H1 (cell line): ENCODE data around the gene FBXO34. TPM values are rescaled to one million over a fixed set of nuclear protein-coding genes. Genes with fewer than 3 reads are reported as not detected.

Source experiments
- POLR2A ChIP-seq, 2 experiments: IDR thresholded peaks; 1 replicate in 1 of 2; 2 replicates in 1 of 2; pipeline ENCODE4 v1.6.1; 2011; ENCODE audit warnings: low read depth in 2 of 2, low read length in 2 of 2, mild to moderate bottlenecking in 2 of 2; ENCODE audit errors: control extremely low read depth in 1 of 2
- SIN3A ChIP-seq, 2 experiments: IDR thresholded peaks in 1 of 2; conservative IDR thresholded peaks in 1 of 2; 2 replicates each; pipeline ENCODE4 v1.6.1; 2011 to 2012; ENCODE audit warnings: low read length in 2 of 2, improper control_type of control experiment in 1 of 2, low read depth in 1 of 2, mild to moderate bottlenecking in 1 of 2
- SP2 ChIP-seq: IDR thresholded peaks from 2 replicates; pipeline ENCODE4 v1.6.1; 2012; ENCODE audit warnings: mild to moderate bottlenecking, low read length, inconsistent platforms
- polyA plus RNA-seq, 7 experiments: library from polyadenylated mRNA; depleted of rRNA in 3 of 7; stranded (reverse) in 5 of 7; unstranded in 2 of 7; fragments of >200 nt in 5 of 7; fragments of 200-250 nt in 2 of 7; gene quantifications; 1 replicate in 5 of 7; 2 replicates in 1 of 7; 4 replicates in 1 of 7; pipeline versions ENCODE4 v1.2.1 to v1.2.3, GENCODE V29; 2011 to 2013; ENCODE audit warnings: missing spikeins in 2 of 7, mixed read lengths in 2 of 7
- small RNA-seq: library from polyadenylated mRNA; stranded (forward); fragments of <200 nt; extraction: miRNeasy Mini kit (QIAGEN cat#:217004); gene quantifications from one replicate; pipeline ENCODE3, GENCODE V24; 2013; ENCODE audit not compliant: insufficient read depth
- total RNA-seq: library from RNA; stranded (reverse); fragmentation: NEBNext Ultra II Directional; extraction: Animal tissue kit (Norgen Biotek cat#: 25700); gene quantifications from 2 replicates; pipeline ENCODE4 v1.2.1, GENCODE V29; 2021
- TF ChIP-seq, protein P1 (sequence below): IDR thresholded peaks from 2 replicates; pipeline ENCODE4 v1.6.1; 2012; ENCODE audit warnings: low read length, inconsistent platforms
- TF ChIP-seq, protein P2 (sequence below): IDR thresholded peaks from 2 replicates; pipeline ENCODE4 v1.6.1; 2011; ENCODE audit warnings: low read depth, mild to moderate bottlenecking, low read length; ENCODE audit not compliant: insufficient read depth
- TF ChIP-seq, protein P3 (sequence below), 3 experiments: IDR thresholded peaks; 1 replicate in 2 of 3; 2 replicates in 1 of 3; pipeline versions ENCODE4 v1.5.1 to v1.6.1; 2011; ENCODE audit warnings: low read length in 3 of 3, mild to moderate bottlenecking in 3 of 3, inconsistent platforms in 2 of 3, low read depth in 1 of 3, moderate library complexity in 1 of 3; ENCODE audit not compliant: insufficient read depth in 1 of 3; ENCODE audit errors: control extremely low read depth in 1 of 3

The FBXO34 gene
- total and polyA plus RNA-seq, 2 of the 8 experiments (the other 6 are each of a cell fraction or from before 2014, with no cell fraction given): 7.0 to 14.4 TPM

DNA sequence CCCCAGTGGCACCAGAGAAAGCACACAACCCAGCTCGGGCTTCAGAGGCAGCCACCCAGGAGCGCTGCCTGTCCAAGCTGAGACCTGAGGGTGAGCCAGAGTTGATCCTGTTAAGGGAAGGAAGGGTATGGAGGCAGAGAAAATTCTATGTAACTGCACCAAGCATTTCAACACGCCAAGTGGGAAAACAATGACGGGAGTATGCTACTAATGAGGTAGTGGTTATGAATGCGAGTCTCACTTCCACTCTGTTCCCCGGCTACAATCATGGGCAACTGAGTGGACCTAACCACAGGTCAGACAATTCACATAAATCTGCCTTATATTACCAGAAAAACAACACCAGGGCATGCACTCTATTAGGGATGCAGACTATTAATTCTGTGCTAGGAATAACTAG is 130.5 kb downstream of the FBXO34 start (continued):
- TF ChIP-seq, protein P1, sequence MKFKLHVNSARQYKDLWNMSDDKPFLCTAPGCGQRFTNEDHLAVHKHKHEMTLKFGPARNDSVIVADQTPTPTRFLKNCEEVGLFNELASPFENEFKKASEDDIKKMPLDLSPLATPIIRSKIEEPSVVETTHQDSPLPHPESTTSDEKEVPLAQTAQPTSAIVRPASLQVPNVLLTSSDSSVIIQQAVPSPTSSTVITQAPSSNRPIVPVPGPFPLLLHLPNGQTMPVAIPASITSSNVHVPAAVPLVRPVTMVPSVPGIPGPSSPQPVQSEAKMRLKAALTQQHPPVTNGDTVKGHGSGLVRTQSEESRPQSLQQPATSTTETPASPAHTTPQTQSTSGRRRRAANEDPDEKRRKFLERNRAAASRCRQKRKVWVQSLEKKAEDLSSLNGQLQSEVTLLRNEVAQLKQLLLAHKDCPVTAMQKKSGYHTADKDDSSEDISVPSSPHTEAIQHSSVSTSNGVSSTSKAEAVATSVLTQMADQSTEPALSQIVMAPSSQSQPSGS: no peak
- TF ChIP-seq POLR2A (IDR thresholded peaks at IDR 0.05; ENCODE audit: control extremely low read depth in 1 of 2, low read depth in 2 of 2, low read length in 2 of 2) (no peak), SP2 (no peak), SIN3A (conservative IDR thresholded peaks at IDR 0.05 in 1 of 2, IDR thresholded peaks at IDR 0.05 in 1 of 2; ENCODE audit: low read depth in 1 of 2, low read length in 2 of 2) (no peak)
- TF ChIP-seq, protein P2, sequence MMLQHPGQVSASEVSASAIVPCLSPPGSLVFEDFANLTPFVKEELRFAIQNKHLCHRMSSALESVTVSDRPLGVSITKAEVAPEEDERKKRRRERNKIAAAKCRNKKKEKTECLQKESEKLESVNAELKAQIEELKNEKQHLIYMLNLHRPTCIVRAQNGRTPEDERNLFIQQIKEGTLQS: no peak
- TF ChIP-seq, protein P3, sequence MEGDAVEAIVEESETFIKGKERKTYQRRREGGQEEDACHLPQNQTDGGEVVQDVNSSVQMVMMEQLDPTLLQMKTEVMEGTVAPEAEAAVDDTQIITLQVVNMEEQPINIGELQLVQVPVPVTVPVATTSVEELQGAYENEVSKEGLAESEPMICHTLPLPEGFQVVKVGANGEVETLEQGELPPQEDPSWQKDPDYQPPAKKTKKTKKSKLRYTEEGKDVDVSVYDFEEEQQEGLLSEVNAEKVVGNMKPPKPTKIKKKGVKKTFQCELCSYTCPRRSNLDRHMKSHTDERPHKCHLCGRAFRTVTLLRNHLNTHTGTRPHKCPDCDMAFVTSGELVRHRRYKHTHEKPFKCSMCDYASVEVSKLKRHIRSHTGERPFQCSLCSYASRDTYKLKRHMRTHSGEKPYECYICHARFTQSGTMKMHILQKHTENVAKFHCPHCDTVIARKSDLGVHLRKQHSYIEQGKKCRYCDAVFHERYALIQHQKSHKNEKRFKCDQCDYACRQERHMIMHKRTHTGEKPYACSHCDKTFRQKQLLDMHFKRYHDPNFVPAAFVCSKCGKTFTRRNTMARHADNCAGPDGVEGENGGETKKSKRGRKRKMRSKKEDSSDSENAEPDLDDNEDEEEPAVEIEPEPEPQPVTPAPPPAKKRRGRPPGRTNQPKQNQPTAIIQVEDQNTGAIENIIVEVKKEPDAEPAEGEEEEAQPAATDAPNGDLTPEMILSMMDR (IDR thresholded peaks at IDR 0.05; ENCODE audit: control extremely low read depth in 1 of 3, insufficient read depth in 1 of 3, low read depth in 1 of 3, low read length in 3 of 3): no peak

Small RNAs within 50 kb of the gene (small RNA-seq; reads per million reads assigned to genes)
- not detected for gene AL356801.1

Other genes starting within 250 kb of the FBXO34 start
- gene WDHD1, start 244.3 kb upstream of the FBXO34 start, total RNA-seq: 79.9 and 87.9 TPM in 2 replicates
- gene WDHD1, start 244.3 kb upstream of the FBXO34 start, polyA plus RNA-seq (2011; rRNA removed): 10.5 and 17.8 TPM in 2 replicates
- 24.8 and 31.5 TPM in 2 replicates for gene SOCS4, start 244.2 kb upstream of the FBXO34 start, total RNA-seq
- 4.2 and 5.5 TPM in 2 replicates for gene SOCS4, start 244.2 kb upstream of the FBXO34 start, polyA plus RNA-seq (2011; rRNA removed)
- 111 and 113 TPM in 2 replicates for gene MAPK1IP1L, start 219.8 kb upstream of the FBXO34 start, total RNA-seq
- gene MAPK1IP1L, start 219.8 kb upstream of the FBXO34 start, polyA plus RNA-seq (2011; rRNA removed): 228 and 309 TPM in 2 replicates
- gene LGALS3, start 142.2 kb upstream of the FBXO34 start, total RNA-seq: 8.8 and 9.7 TPM in 2 replicates
- gene LGALS3, start 142.2 kb upstream of the FBXO34 start, polyA plus RNA-seq (2011; rRNA removed): 12.8 and 14.5 TPM in 2 replicates
- 150 and 155 TPM in 2 replicates for gene DLGAP5, start 79.8 kb upstream of the FBXO34 start, total RNA-seq
- 9.1 and 16.9 TPM in 2 replicates for gene DLGAP5, start 79.8 kb upstream of the FBXO34 start, polyA plus RNA-seq (2011; rRNA removed)
- 10.8 and 12.2 TPM in 2 replicates for gene ATG14, start 140.4 kb downstream of the FBXO34 start, total RNA-seq
- 4.0 and 4.9 TPM in 2 replicates for gene ATG14, start 140.4 kb downstream of the FBXO34 start, polyA plus RNA-seq (2011; rRNA removed)
- gene TBPL2, start 169.2 kb downstream of the FBXO34 start, total RNA-seq: not detected in 2 replicates
- gene TBPL2, start 169.2 kb downstream of the FBXO34 start, polyA plus RNA-seq (2011; rRNA removed): 0.03 TPM in 1 of 2 replicates, not detected in the other